ENCODE data around the gene PARS2. TPM values are rescaled to one million over a fixed set of nuclear protein-coding genes. Genes with fewer than 3 reads are reported as not detected.

The PARS2 gene
- total RNA-seq, 4 donors from 2014 or later = 2.3 to 5.7 (median 3.1) TPM

DNA sequence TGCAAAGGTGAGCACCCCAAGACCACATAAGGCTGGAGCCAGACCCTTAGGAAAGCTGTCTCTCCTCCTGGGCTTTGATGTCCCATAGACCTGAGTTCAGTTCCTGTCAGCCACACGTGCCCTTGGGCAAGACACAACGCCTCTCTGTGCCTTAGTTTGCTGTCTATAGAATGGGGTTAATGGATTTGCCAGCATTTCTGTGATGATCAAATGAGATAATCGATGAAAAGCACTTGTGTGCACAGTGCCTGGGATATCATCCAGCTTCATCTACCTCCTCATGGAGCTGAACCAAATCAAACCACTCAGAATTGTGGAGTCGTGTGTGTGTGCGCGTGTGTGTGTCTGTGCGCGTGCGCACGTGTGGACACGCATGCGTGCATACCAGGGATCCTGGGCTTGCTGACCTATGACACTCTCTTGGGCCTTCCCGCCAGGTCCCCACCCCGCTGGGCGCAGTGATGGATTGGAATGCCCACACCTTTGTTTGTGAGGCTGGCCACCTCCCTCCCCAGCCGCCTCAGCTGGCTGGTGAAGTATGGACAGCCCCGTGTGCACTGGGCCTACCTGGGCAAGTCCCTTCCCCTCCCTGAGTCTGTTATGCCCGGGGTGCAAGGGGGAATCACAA lies 31.6 kb upstream of the PARS2 start:
- Histone ChIP-seq H3K27ac (peak overlapping the region; percentile 68 to 94 (median 92)), H3K4me1 (peaks cover 16 to 87% (median 27%) of the 10 kb centered on the region in 3 donors), H3K4me3 (no peak overlapping the region), H3K9me3 (peaks cover 0 to 5% (median 4%) of the 10 kb centered on the region in 3 donors), H3K36me3 (peaks cover 0 to 33% (median 0%) of the 10 kb centered on the region in 3 donors), H3K27me3 (peaks cover 0 to 15% (median 0%) of the 10 kb centered on the region in 4 donors)
- TF ChIP-seq POLR2A (IDR thresholded peaks at IDR 0.05) = no peak
- TF ChIP-seq, protein P1, sequence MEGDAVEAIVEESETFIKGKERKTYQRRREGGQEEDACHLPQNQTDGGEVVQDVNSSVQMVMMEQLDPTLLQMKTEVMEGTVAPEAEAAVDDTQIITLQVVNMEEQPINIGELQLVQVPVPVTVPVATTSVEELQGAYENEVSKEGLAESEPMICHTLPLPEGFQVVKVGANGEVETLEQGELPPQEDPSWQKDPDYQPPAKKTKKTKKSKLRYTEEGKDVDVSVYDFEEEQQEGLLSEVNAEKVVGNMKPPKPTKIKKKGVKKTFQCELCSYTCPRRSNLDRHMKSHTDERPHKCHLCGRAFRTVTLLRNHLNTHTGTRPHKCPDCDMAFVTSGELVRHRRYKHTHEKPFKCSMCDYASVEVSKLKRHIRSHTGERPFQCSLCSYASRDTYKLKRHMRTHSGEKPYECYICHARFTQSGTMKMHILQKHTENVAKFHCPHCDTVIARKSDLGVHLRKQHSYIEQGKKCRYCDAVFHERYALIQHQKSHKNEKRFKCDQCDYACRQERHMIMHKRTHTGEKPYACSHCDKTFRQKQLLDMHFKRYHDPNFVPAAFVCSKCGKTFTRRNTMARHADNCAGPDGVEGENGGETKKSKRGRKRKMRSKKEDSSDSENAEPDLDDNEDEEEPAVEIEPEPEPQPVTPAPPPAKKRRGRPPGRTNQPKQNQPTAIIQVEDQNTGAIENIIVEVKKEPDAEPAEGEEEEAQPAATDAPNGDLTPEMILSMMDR (IDR thresholded peaks at IDR 0.05) = no peak
- WGBS, 2 donors = 44 to 55% methylated on average over 6 to 8 of the region's 18 CpGs
- intact Hi-C loops (cut with DNase I) = no loop called here
- DNase-seq = no peak

DNA sequence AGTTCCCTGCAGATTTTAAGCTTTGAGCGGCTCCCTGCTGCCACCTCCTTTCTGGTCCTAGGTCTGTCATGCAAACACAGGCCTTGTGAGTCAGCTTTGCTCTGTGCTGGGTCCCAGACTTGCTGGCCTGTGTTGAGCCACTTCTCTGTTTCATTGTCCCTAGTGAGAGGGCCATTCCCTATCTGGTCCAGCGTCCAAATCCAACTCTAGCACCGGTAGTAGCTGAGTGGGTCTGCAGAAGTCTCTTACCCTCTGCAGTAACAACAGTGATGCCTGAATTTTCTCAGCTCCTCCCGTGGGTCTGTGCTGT lies 31.0 kb upstream of the PARS2 start:
- DNase-seq = no peak
- TF ChIP-seq, protein P1 (IDR thresholded peaks at IDR 0.05) = no peak
- no peak for TF ChIP-seq POLR2A (IDR thresholded peaks at IDR 0.05)
- peaks cover 0 to 9% (median 0%) of the 10 kb centered on the region in 4 donors for H3K27me3 ChIP-seq

DNA sequence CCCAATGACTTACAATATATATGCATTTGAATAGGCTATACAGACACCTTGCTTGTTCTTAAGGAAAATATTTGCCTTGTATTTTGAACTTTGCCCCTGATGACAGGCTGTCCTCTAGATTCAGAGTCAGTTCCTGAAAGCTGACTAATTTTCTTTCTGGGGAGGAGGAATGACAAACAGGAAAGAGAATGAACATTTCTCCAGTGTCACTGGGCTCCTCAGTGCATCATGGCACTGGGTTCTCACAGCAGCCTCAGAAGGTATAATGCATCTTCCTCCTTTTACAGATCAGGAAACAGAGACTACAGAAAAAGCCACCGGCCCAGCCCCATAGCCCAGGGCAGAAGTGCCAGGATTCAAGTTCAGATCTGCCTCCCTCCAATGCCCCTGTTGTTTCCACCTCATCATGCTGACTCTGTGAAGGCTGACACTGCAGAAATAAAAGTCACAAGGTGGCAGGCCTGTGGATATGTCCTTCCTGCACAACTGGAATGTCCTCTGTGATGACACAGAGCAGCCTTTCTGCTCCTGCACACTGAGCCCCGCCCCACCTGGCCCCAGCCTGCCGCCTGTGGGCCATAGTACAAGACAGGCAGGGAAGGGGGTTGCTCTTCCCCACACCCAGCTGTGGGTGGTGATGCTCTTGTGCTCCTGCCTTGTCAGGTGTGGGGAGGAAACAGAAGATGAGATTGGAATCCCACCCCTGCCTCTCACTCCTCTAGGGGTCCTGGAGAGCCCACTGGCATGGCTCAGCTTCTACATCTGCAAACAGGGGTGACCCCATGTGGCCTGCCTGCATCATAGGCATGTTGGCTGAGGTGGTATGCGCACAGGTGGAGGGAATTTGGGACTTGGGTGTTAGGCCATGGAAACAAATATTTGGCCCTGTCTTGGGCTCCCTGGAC lies 30.4 kb upstream of the PARS2 start:
- no peak overlapping the region for H3K4me3 ChIP-seq
- intact Hi-C loops (cut with DNase I) = no loop called here
- DNase-seq = no peak
- H3K36me3 ChIP-seq = peaks cover 0 to 45% (median 0%) of the 10 kb centered on the region in 3 donors
- 20% methylated on average over 1 of the region's 4 CpGs; no CpG with 5 or more reads in 1 of the 2 donors for WGBS, 2 donors
- no peak for TF ChIP-seq POLR2A (IDR thresholded peaks at IDR 0.05)
- TF ChIP-seq, protein P1 (IDR thresholded peaks at IDR 0.05) = no peak
- H3K27ac ChIP-seq = peak overlapping the region; percentile 68 to 94 (median 92)
- peaks cover 0 to 9% (median 0%) of the 10 kb centered on the region in 4 donors for H3K27me3 ChIP-seq
- peaks cover 0 to 5% (median 4%) of the 10 kb centered on the region in 3 donors for H3K9me3 ChIP-seq
- H3K4me1 ChIP-seq = peaks cover 16 to 74% (median 27%) of the 10 kb centered on the region in 3 donors

More for the DNA sequence above, 31.0 kb upstream of the PARS2 start:
- no peak overlapping the region for H3K4me3 ChIP-seq
- peaks cover 16 to 80% (median 27%) of the 10 kb centered on the region in 3 donors for H3K4me1 ChIP-seq
- H3K9me3 ChIP-seq = peaks cover 0 to 5% (median 4%) of the 10 kb centered on the region in 3 donors
- H3K36me3 ChIP-seq = peaks cover 0 to 39% (median 0%) of the 10 kb centered on the region in 3 donors
- 50 to 70% methylated on average over 3 of the region's 4 CpGs for WGBS, 2 donors
- intact Hi-C loops (cut with DNase I) = no loop called here
- H3K27ac ChIP-seq = peak overlapping the region; percentile 68 to 94 (median 92)

DNA sequence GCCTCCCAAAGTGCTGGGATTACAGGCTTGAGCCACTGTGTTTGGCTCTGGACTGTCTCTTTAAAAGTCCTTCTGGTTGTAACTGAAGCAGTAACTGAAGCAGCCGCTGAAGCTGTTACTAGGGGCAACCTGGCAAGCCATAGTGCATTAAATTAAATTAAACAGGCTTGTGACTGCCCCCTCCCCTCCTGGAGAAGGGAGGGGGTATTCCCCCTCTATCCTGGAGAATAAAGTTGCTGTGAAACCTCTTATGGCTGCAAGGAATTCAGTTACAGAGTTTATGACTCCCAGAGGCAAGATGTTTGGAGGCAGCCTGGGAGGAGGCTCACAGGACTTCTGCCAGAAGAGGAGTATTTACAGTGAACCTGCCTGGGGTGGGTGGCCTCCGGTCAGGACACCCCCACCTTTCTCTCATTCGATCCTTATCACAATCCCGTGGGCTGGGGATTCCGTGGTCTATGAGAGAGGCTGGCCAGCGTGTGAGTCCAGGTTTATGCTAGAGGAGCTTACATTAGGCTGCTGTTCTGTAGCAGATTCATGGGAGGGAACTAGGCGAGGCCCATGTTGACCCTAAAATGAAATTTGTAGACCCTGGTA lies 28.5 kb upstream of the PARS2 start:
- peaks cover 12 to 55% (median 16%) of the 10 kb centered on the region in 3 donors for H3K4me1 ChIP-seq
- no peak for DNase-seq
- TF ChIP-seq, protein P1 (IDR thresholded peaks at IDR 0.05) = no peak
- TF ChIP-seq POLR2A (IDR thresholded peaks at IDR 0.05) = no peak
- peak overlapping the region; percentile 68 to 94 (median 92) for H3K27ac ChIP-seq
- peaks cover 0 to 5% (median 0%) of the 10 kb centered on the region in 4 donors for H3K27me3 ChIP-seq
- H3K4me3 ChIP-seq = no peak overlapping the region
- H3K36me3 ChIP-seq = peaks cover 0 to 60% (median 0%) of the 10 kb centered on the region in 3 donors
- WGBS, 2 donors = 57 to 75% methylated on average over 1 to 6 of the region's 7 CpGs
- H3K9me3 ChIP-seq = peaks cover 0 to 5% (median 4%) of the 10 kb centered on the region in 3 donors
- intact Hi-C loops (cut with DNase I) = no loop called here
